Duodenal mucosa (tissue), 2 donors: ENCODE measurements around the gene MS4A18.
"Not testable (repeated sequence)": the region's sequence is repeated elsewhere in the genome, so short reads cannot be mapped to it uniquely, and the experiment has no call there.

ENCODE experiments used
- H3K27ac ChIP-seq: one replicate; pipeline ENCODE4 v1.7.0; 2013; ENCODE audit warnings: low read depth, low read length
- H3K27me3 ChIP-seq, 2 donors: one replicate each; pipeline ENCODE4 v1.7.0; 2013; ENCODE audit warnings: low read length in 2 of 2, control low read depth in 1 of 2; ENCODE audit not compliant: insufficient read depth in 2 of 2, control insufficient read depth in 1 of 2
- H3K36me3 ChIP-seq, 2 donors: one replicate each; pipeline ENCODE4 v1.7.0; 2013; ENCODE audit warnings: low read length in 2 of 2, control low read depth in 1 of 2; ENCODE audit not compliant: insufficient read depth in 2 of 2, control insufficient read depth in 1 of 2
- H3K4me1 ChIP-seq, 2 donors: one replicate each; pipeline ENCODE4 v1.7.0; 2013; ENCODE audit warnings: low read length in 2 of 2, control low read depth in 1 of 2; ENCODE audit not compliant: insufficient read depth in 2 of 2, control insufficient read depth in 1 of 2
- H3K4me3 ChIP-seq, 2 donors: one replicate each; pipeline ENCODE4 v1.7.0; 2013; ENCODE audit warnings: low read length in 2 of 2, low read depth in 1 of 2
- H3K9ac ChIP-seq, 2 donors: one replicate each; pipeline ENCODE4 v1.7.0; 2013; ENCODE audit warnings: low read length in 2 of 2, low read depth in 1 of 2
- H3K9me3 ChIP-seq, 2 donors: one replicate each; pipeline ENCODE4 v1.7.0; 2013; ENCODE audit warnings: low read length in 2 of 2, control low read depth in 1 of 2; ENCODE audit not compliant: control insufficient read depth in 1 of 2

The MS4A18 gene

GRCh38 chr11:60703374-60703773 lies 21.1 kb upstream of the MS4A18 start:
- peaks cover 15 to 18% of the 10 kb centered on the region in 2 donors for H3K4me1 ChIP-seq
- H3K27ac ChIP-seq, result no peak overlapping the region
- H3K36me3 ChIP-seq, result no peaks in the 10 kb centered on the region
- no peaks in the 10 kb centered on the region for H3K27me3 ChIP-seq
- no peak overlapping the region for H3K9ac ChIP-seq
- H3K9me3 ChIP-seq, result no peaks in the 10 kb centered on the region
- no peak overlapping the region for H3K4me3 ChIP-seq

GRCh38 chr11:60705895-60706294 lies 18.6 kb upstream of the MS4A18 start:
- no peak overlapping the region for H3K9ac ChIP-seq
- no peaks in the 10 kb centered on the region for H3K36me3 ChIP-seq
- H3K9me3 ChIP-seq, result no peaks in the 10 kb centered on the region
- no peak overlapping the region for H3K27ac ChIP-seq
- H3K4me3 ChIP-seq, result no peak overlapping the region
- H3K4me1 ChIP-seq, result peaks cover 11 to 19% of the 10 kb centered on the region in 2 donors
- H3K27me3 ChIP-seq, result no peaks in the 10 kb centered on the region

GRCh38 chr11:60706931-60707330 lies 17.6 kb upstream of the MS4A18 start:
- H3K9ac ChIP-seq, result no peak overlapping the region
- no peak overlapping the region for H3K27ac ChIP-seq

GRCh38 chr11:60710482-60710881 lies 14.0 kb upstream of the MS4A18 start:
- no peaks in the 10 kb centered on the region for H3K9me3 ChIP-seq
- H3K4me3 ChIP-seq, result no peak overlapping the region
- no peak overlapping the region for H3K9ac ChIP-seq
- peaks cover 10 to 20% of the 10 kb centered on the region in 2 donors for H3K4me1 ChIP-seq
- H3K27ac ChIP-seq, result no peak overlapping the region
- no peaks in the 10 kb centered on the region for H3K27me3 ChIP-seq
- H3K36me3 ChIP-seq, result no peaks in the 10 kb centered on the region

More at GRCh38 chr11:60706931-60707330, 17.6 kb upstream of the MS4A18 start:
- Histone ChIP-seq H3K36me3 (no peaks in the 10 kb centered on the region), H3K9me3 (no peaks in the 10 kb centered on the region), H3K4me1 (peaks cover 5 to 16% of the 10 kb centered on the region in 2 donors), H3K4me3 (no peak overlapping the region), H3K27me3 (no peaks in the 10 kb centered on the region)

- Histone ChIP-seq H3K4me1 (peaks cover 10 to 20% of the 10 kb centered on the region in 2 donors), H3K9ac (no peak overlapping the region), H3K9me3 (no peaks in the 10 kb centered on the region), H3K27me3 (no peaks in the 10 kb centered on the region), H3K27ac (no peak overlapping the region), H3K36me3 (no peaks in the 10 kb centered on the region), H3K4me3 (no peak overlapping the region)
These were observed 13.2 kb upstream of the MS4A18 start for GRCh38 chr11:60711276-60711675.

DNA sequence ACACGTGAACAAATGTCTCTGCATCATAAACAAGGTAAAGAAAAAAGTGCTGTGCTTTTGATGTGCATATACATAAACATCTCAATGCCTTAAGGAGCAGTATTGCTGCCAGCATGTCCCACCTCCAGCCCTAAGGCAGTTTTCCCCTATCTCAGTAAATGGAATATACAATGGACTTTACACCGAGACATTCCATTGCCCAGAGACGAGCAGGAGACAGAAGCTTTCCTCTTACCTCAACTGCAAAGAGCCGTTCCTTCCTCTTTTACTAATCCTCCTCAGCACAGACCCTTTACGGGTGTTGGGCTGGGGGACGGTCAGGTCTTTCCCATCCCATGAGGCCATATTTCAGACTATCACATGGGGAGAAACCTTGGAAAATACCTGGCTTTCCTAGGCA lies 11.1 kb upstream of the MS4A18 start:
- peaks cover 17 to 20% of the 10 kb centered on the region in 2 donors for H3K4me1 ChIP-seq
- not testable (repeated sequence) for H3K4me3 ChIP-seq, H3K36me3 ChIP-seq, H3K27me3 ChIP-seq, H3K27ac ChIP-seq, H3K9ac ChIP-seq
- peaks cover 5 to 12% of the 10 kb centered on the region in 2 donors for H3K9me3 ChIP-seq

GRCh38 chr11:60717956-60718355 lies 6.6 kb upstream of the MS4A18 start:
- Histone ChIP-seq H3K9ac (peak overlapping the region in 1 of 2 donors; percentile 35), H3K27ac (no peak overlapping the region), H3K9me3 (peaks cover 7 to 12% of the 10 kb centered on the region in 2 donors), H3K27me3 (no peaks in the 10 kb centered on the region), H3K4me1 (peaks cover 19 to 24% of the 10 kb centered on the region in 2 donors), H3K36me3 (no peaks in the 10 kb centered on the region), H3K4me3 (peak overlapping the region in 1 of 2 donors; percentile 16)

- Histone ChIP-seq H3K36me3 (no peaks in the 10 kb centered on the region), H3K27me3 (no peaks in the 10 kb centered on the region), H3K4me1 (peaks cover 19 to 21% of the 10 kb centered on the region in 2 donors), H3K9ac (peak overlapping the region in 1 of 2 donors; percentile 35), H3K27ac (no peak overlapping the region), H3K9me3 (peaks cover 7 to 12% of the 10 kb centered on the region in 2 donors), H3K4me3 (peak overlapping the region in 1 of 2 donors; percentile 16)
These were observed 5.8 kb upstream of the MS4A18 start for GRCh38 chr11:60718524-60719316.

DNA sequence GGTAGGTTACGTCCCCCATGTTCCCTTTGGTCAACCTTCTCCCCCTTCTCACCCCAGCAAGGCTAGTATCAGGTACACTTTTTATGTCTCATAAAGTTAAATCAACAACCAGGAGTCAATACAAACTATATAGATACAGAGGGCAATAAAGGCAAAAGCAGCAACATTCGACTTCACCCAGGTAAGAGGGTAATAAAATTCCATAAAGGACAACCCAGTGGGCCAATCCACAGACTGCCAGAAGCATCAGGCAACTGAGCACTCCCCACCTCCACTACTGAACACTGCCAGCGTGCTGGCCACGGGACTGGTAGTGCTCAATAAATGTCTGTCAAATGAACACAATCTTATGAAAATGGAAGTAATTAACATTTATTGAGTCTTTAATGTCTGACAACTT lies 5.1 kb upstream of the MS4A18 start:
- peaks cover 7 to 12% of the 10 kb centered on the region in 2 donors for H3K9me3 ChIP-seq
- no peak overlapping the region for H3K4me3 ChIP-seq
- no peaks in the 10 kb centered on the region for H3K27me3 ChIP-seq
- peaks cover 19 to 21% of the 10 kb centered on the region in 2 donors for H3K4me1 ChIP-seq
- H3K36me3 ChIP-seq, result no peaks in the 10 kb centered on the region
- no peak overlapping the region for H3K9ac ChIP-seq
- H3K27ac ChIP-seq, result peak overlapping the region; percentile 43

GRCh38 chr11:60720460-60720859 lies 4.1 kb upstream of the MS4A18 start:
- Histone ChIP-seq H3K27ac (no peak overlapping the region), H3K9me3 (peaks cover 7 to 12% of the 10 kb centered on the region in 2 donors), H3K9ac (no peak overlapping the region), H3K4me1 (peaks cover 19 to 21% of the 10 kb centered on the region in 2 donors), H3K4me3 (no peak overlapping the region), H3K27me3 (no peaks in the 10 kb centered on the region), H3K36me3 (no peaks in the 10 kb centered on the region)
